GM12878 (cell line): ENCODE measurements around the gene ABHD3.

Source experiments
- CEBPB ChIP-seq, 2 experiments: fragments of 150-350 bp in 1 of 2; IDR thresholded peaks; 2 replicates each; pipeline ENCODE4 v1.6.1; 2012 to 2014; ENCODE audit warnings: low read depth in 2 of 2, low read length in 2 of 2, borderline replicate concordance in 1 of 2, inconsistent platforms in 1 of 2
- FOS ChIP-seq: IDR thresholded peaks from 3 replicates; pipeline ENCODE4 v1.6.1; 2011; ENCODE audit warnings: borderline replicate concordance; ENCODE audit not compliant: insufficient read length; ENCODE audit errors: extremely low read depth
- HDAC2 ChIP-seq: fragments of 200-600 bp; sonication (generic); IDR thresholded peaks from 2 replicates; pipeline ENCODE4 v1.6.1; 2017
- HDAC6 ChIP-seq: fragments of 200-600 bp; sonication (generic); IDR thresholded peaks from one replicate; pipeline ENCODE4 v1.8.0; 2017; ENCODE audit warnings: antibody characterized with exemption; ENCODE audit not compliant: unreplicated experiment
- NFYA ChIP-seq: IDR thresholded peaks from 2 replicates; pipeline ENCODE4 v1.6.1; 2011; ENCODE audit warnings: low read depth, mild to moderate bottlenecking, low read length, improper control_type of control experiment, borderline replicate concordance
- POLR2A ChIP-seq: IDR thresholded peaks from 2 replicates; pipeline ENCODE4 v1.6.1; 2011; ENCODE audit warnings: low read depth, mild to moderate bottlenecking, low read length
- POLR2AphosphoS2 ChIP-seq: IDR thresholded peaks from 2 replicates; pipeline ENCODE4 v1.6.1; 2011; ENCODE audit warnings: low read depth, mild to moderate bottlenecking, low read length, improper control_type of control experiment, moderate library complexity
- POLR2AphosphoS5 ChIP-seq: IDR thresholded peaks from 2 replicates; pipeline ENCODE4 v1.6.1; 2011; ENCODE audit warnings: mild to moderate bottlenecking, low read length, inconsistent platforms
- ZBTB11 ChIP-seq: fragments of 450-650 bp; formaldehyde crosslinking; IDR thresholded peaks from 2 replicates; pipeline ENCODE4 v1.5.0; 2022; ENCODE audit warnings: mild to moderate bottlenecking, missing genetic modification characterization
- ZBTB4 ChIP-seq: fragments of 450-650 bp; formaldehyde crosslinking; IDR thresholded peaks from 2 replicates; pipeline ENCODE4 v1.4.0; 2022; ENCODE audit warnings: mild to moderate bottlenecking, moderate library complexity
- TF ChIP-seq, protein P1 (sequence below), 3 experiments: IDR thresholded peaks in 2 of 3; conservative IDR thresholded peaks in 1 of 3; 2 replicates each; pipeline ENCODE4 v1.5.1; 2011; ENCODE audit warnings: low read depth in 3 of 3, low read length in 3 of 3, mild to moderate bottlenecking in 3 of 3, control low read depth in 2 of 3, moderate library complexity in 2 of 3, inconsistent platforms in 1 of 3, mixed read lengths in 1 of 3; ENCODE audit not compliant: control insufficient read depth in 2 of 3, insufficient read depth in 1 of 3; ENCODE audit errors: extremely low read depth in 1 of 3
- TF ChIP-seq, protein P2 (sequence below): IDR thresholded peaks from 2 replicates; pipeline ENCODE4 v1.6.1; 2012; ENCODE audit warnings: improper control_type of control experiment, low read depth, low read length; ENCODE audit not compliant: insufficient replicate concordance

- TF ChIP-seq CEBPB (IDR thresholded peaks at IDR 0.05; ENCODE audit: borderline replicate concordance in 1 of 2, low read depth in 2 of 2, low read length in 2 of 2) (no peak), NFYA (no peak), HDAC6 (no peak), ZBTB11 (no peak), POLR2AphosphoS5 (no peak), HDAC2 (no peak), POLR2A (no peak), ZBTB4 (no peak), FOS (no peak), POLR2AphosphoS2 (no peak)
- TF ChIP-seq, protein P1, sequence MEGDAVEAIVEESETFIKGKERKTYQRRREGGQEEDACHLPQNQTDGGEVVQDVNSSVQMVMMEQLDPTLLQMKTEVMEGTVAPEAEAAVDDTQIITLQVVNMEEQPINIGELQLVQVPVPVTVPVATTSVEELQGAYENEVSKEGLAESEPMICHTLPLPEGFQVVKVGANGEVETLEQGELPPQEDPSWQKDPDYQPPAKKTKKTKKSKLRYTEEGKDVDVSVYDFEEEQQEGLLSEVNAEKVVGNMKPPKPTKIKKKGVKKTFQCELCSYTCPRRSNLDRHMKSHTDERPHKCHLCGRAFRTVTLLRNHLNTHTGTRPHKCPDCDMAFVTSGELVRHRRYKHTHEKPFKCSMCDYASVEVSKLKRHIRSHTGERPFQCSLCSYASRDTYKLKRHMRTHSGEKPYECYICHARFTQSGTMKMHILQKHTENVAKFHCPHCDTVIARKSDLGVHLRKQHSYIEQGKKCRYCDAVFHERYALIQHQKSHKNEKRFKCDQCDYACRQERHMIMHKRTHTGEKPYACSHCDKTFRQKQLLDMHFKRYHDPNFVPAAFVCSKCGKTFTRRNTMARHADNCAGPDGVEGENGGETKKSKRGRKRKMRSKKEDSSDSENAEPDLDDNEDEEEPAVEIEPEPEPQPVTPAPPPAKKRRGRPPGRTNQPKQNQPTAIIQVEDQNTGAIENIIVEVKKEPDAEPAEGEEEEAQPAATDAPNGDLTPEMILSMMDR (IDR thresholded peaks at IDR 0.05 in 2 of 3, conservative IDR thresholded peaks at IDR 0.05 in 1 of 3; ENCODE audit: control insufficient read depth in 2 of 3, extremely low read depth in 1 of 3, insufficient read depth in 1 of 3, low read depth in 3 of 3, low read length in 3 of 3) = no peak
- TF ChIP-seq, protein P2, sequence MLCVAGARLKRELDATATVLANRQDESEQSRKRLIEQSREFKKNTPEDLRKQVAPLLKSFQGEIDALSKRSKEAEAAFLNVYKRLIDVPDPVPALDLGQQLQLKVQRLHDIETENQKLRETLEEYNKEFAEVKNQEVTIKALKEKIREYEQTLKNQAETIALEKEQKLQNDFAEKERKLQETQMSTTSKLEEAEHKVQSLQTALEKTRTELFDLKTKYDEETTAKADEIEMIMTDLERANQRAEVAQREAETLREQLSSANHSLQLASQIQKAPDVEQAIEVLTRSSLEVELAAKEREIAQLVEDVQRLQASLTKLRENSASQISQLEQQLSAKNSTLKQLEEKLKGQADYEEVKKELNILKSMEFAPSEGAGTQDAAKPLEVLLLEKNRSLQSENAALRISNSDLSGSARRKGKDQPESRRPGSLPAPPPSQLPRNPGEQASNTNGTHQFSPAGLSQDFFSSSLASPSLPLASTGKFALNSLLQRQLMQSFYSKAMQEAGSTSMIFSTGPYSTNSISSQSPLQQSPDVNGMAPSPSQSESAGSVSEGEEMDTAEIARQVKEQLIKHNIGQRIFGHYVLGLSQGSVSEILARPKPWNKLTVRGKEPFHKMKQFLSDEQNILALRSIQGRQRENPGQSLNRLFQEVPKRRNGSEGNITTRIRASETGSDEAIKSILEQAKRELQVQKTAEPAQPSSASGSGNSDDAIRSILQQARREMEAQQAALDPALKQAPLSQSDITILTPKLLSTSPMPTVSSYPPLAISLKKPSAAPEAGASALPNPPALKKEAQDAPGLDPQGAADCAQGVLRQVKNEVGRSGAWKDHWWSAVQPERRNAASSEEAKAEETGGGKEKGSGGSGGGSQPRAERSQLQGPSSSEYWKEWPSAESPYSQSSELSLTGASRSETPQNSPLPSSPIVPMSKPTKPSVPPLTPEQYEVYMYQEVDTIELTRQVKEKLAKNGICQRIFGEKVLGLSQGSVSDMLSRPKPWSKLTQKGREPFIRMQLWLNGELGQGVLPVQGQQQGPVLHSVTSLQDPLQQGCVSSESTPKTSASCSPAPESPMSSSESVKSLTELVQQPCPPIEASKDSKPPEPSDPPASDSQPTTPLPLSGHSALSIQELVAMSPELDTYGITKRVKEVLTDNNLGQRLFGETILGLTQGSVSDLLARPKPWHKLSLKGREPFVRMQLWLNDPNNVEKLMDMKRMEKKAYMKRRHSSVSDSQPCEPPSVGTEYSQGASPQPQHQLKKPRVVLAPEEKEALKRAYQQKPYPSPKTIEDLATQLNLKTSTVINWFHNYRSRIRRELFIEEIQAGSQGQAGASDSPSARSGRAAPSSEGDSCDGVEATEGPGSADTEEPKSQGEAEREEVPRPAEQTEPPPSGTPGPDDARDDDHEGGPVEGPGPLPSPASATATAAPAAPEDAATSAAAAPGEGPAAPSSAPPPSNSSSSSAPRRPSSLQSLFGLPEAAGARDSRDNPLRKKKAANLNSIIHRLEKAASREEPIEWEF = no peak
Observed at GRCh38 chr18:21739604-21740537, 35.3 kb upstream of the ABHD3 start.
